ENCODE data around the gene MOB3C.

- TF ChIP-seq ISL1 (CRISPR knock-in tag; IDR thresholded peaks at IDR 0.05), result no peak
- TF ChIP-seq CSDC2 (CRISPR knock-in tag; IDR thresholded peaks at IDR 0.05), result no peak
- no peak for TF ChIP-seq PATZ1 (CRISPR knock-in tag; IDR thresholded peaks at IDR 0.05; ENCODE audit: borderline replicate concordance)
- TF ChIP-seq ZFP30 (CRISPR knock-in tag; IDR thresholded peaks at IDR 0.05), result no peak
- TF ChIP-seq ESRRG (CRISPR knock-in tag; IDR thresholded peaks at IDR 0.05), result no peak
Measured at GRCh38 chr1:46562498-46562897, 54.1 kb downstream of the MOB3C start.
